NK-92 (cell line): Measurements from ENCODE around the gene GDPD5.

ENCODE experiments used
- DNase-seq: peaks from one replicate; lab custom pipeline; 2025; ENCODE audit not compliant: unreplicated experiment; lab: John Stamatoyannopoulos, UW

The GDPD5 gene

GRCh38 chr11:75403983-75404658 is 121.6 kb downstream of the GDPD5 start:
- DNase-seq: no peak

- no peak for DNase-seq
These were observed 122.7 kb downstream of the GDPD5 start for GRCh38 chr11:75403037-75403436.

- no peak for DNase-seq
These were observed 123.6 kb downstream of the GDPD5 start for GRCh38 chr11:75402002-75402773.

GRCh38 chr11:75400146-75400865 is 125.4 kb downstream of the GDPD5 start:
- no peak for DNase-seq

GRCh38 chr11:75399344-75400145 is 126.2 kb downstream of the GDPD5 start, which contains the start of gene RPS3:
TSS of gene RPS3 (plus strand) at chr11:75399518. CDS start at chr11:75399548, 30 bp downstream.
- no peak for DNase-seq

GRCh38 chr11:75398906-75399305 is 126.8 kb downstream of the GDPD5 start:
- no peak for DNase-seq

- DNase-seq: no peak
These were observed 131.5 kb downstream of the GDPD5 start for GRCh38 chr11:75394085-75394840.

- DNase-seq: no peak
These were observed 135.8 kb downstream of the GDPD5 start for GRCh38 chr11:75389925-75390324.

GRCh38 chr11:75389276-75389605 is 136.5 kb downstream of the GDPD5 start:
- DNase-seq: no peak

- DNase-seq: no peak
These were observed 137.1 kb downstream of the GDPD5 start for GRCh38 chr11:75388386-75389275.

- DNase-seq: no peak
These were observed 137.9 kb downstream of the GDPD5 start for GRCh38 chr11:75387736-75388294.

- no peak for DNase-seq
These were observed 138.7 kb downstream of the GDPD5 start for GRCh38 chr11:75386942-75387630.
